RWPE1 (cell line): ENCODE data around the gene KASH5.
A peak's percentile ranks its signal among the peaks of the same experiment; 100 is the strongest.

Experiments used
- CTCF ChIA-PET: fragments of 350-600 bp; sonication (Branson Sonifier 250); formaldehyde crosslinking; extraction: SDS; loops from one replicate; lab custom pipeline; 2021; lab: Yijun Ruan, JAX
- POLR2A ChIA-PET: fragments of 400-600 bp; formaldehyde crosslinking; extraction: SDS; loops from one replicate; lab custom pipeline; 2020; ENCODE audit warnings: antibody characterized with exemption; ENCODE audit not compliant: low non-redundant PET; lab: Yijun Ruan, JAX
- DNase-seq: peaks from one replicate; pipeline ENCODE4 v3.0.0; 2012; ENCODE audit warnings: low spot score
- H3K27ac ChIP-seq: fragments of 450-650 bp; 2 replicates; pipeline ENCODE4 v1.5.1; 2017
- CTCF ChIP-seq: fragments of 450-650 bp; conservative IDR thresholded peaks from 2 replicates; pipeline ENCODE4 v1.5.1; 2017; ENCODE audit warnings: low read depth, mild to moderate bottlenecking

The KASH5 gene

GRCh38 chr19:49340865-49341718 lies 47.0 kb upstream of the KASH5 start:
- no peak for TF ChIP-seq CTCF
- peak overlapping the region; percentile 87 for H3K27ac ChIP-seq
- no peak for DNase-seq
- POLR2A ChIA-PET = no interaction called here
- CTCF ChIA-PET = interaction anchor here (0.6 to 0.7 kb wide), 3 partner anchors 9 to 339 kb away, joined by 3 to 5 read pairs (median 4); no protein-coding TSS in a partner anchor

GRCh38 chr19:49342291-49342721 lies 45.7 kb upstream of the KASH5 start:
- CTCF ChIA-PET = no interaction called here
- POLR2A ChIA-PET = no interaction called here
- DNase-seq = no peak
- no peak overlapping the region for H3K27ac ChIP-seq
- TF ChIP-seq CTCF = no peak

- CTCF ChIA-PET = no interaction called here
- POLR2A ChIA-PET = no interaction called here
- no peak overlapping the region for H3K27ac ChIP-seq
- DNase-seq = no peak
- no peak for TF ChIP-seq CTCF
Measured at GRCh38 chr19:49343123-49343522, 44.9 kb upstream of the KASH5 start.

GRCh38 chr19:49344505-49345423 lies 43.3 kb upstream of the KASH5 start:
- no peak for DNase-seq
- POLR2A ChIA-PET = no interaction called here
- CTCF ChIA-PET = interaction anchor here (0.7 kb wide), 1 partner anchor 247 kb away, joined by 4 read pairs; no protein-coding TSS in a partner anchor
- no peak for TF ChIP-seq CTCF
- H3K27ac ChIP-seq = peak overlapping the region; percentile 3; the same call in 1 of the 2 replicates

- no peak overlapping the region for H3K27ac ChIP-seq
- DNase-seq = no peak
- CTCF ChIA-PET = no interaction called here
- TF ChIP-seq CTCF = no peak
- POLR2A ChIA-PET = no interaction called here
Measured at GRCh38 chr19:49347191-49347590, 40.9 kb upstream of the KASH5 start.

GRCh38 chr19:49347835-49348234 lies 40.2 kb upstream of the KASH5 start:
- DNase-seq = peak; percentile 62
- CTCF ChIA-PET = interaction anchor here (1.1 kb wide), 1 partner anchor 11 kb away, joined by 3 read pairs; no protein-coding TSS in a partner anchor
- no peak overlapping the region for H3K27ac ChIP-seq
- POLR2A ChIA-PET = interaction anchor here (0.5 kb wide), 1 partner anchor 216 kb away, joined by 3 read pairs; no protein-coding TSS in a partner anchor
- TF ChIP-seq CTCF = no peak
